ENCODE data around the gene ZBTB7A. TPM values are rescaled to one million over a fixed set of nuclear protein-coding genes. Genes with fewer than 3 reads are reported as not detected.

Gene ZBTB7A
- total and polyA plus RNA-seq, 10 of the 15 experiments (the other 5 are each of a cell fraction or from before 2014, with no cell fraction given): 0.26 to 42.4 (median 4.5) TPM

- TF ChIP-seq ZNF687 (IDR thresholded peaks at IDR 0.05) (no peak), TCF3 (IDR thresholded peaks at IDR 0.05; ENCODE audit: borderline replicate concordance, insufficient read depth, low read depth, low read length) (no peak), GABPA (IDR thresholded peaks at IDR 0.05; ENCODE audit: low read depth) (no peak), FOS (IDR thresholded peaks at IDR 0.05; ENCODE audit: borderline replicate concordance, extremely low read depth, insufficient read length) (no peak), E4F1 (IDR thresholded peaks at IDR 0.05; ENCODE audit: borderline replicate concordance, partially characterized antibody) (no peak), GATAD2B (conservative IDR thresholded peaks at IDR 0.05; ENCODE audit: low read depth) (no peak), PML (IDR thresholded peaks at IDR 0.05; ENCODE audit: low read length) (no peak), IRF3 (IDR thresholded peaks at IDR 0.05) (no peak), ATF7 (IDR thresholded peaks at IDR 0.05; ENCODE audit: low read depth) (no peak), BRCA1 (IDR thresholded peaks at IDR 0.05; ENCODE audit: low read depth, low read length) (no peak), MYB (IDR thresholded peaks at IDR 0.05; ENCODE audit: borderline replicate concordance, low read depth, low read length) (no peak), MXI1 (IDR thresholded peaks at IDR 0.05; ENCODE audit: low read depth, low read length) (no peak), ZNF384 (IDR thresholded peaks at IDR 0.05; ENCODE audit: borderline replicate concordance, low read depth, low read length) (no peak), CUX1 (IDR thresholded peaks at IDR 0.05; ENCODE audit: insufficient replicate concordance, low read depth, low read length) (no peak)
Measured at GRCh38 chr19:4094291-4094690, 27.6 kb upstream of the ZBTB7A start (continued).

All from GM12878 (cell line).